CD14-positive monocyte (primary cell): ENCODE data around the gene OR4F6. TPM values are rescaled to one million over a fixed set of nuclear protein-coding genes. Genes with fewer than 3 reads are reported as not detected.

Experiments
- DNase-seq, 3 donors: peaks; one replicate each; pipeline ENCODE4 v3.0.0-alpha.2; 2011 to 2022
- H2AFZ ChIP-seq: 2 replicates; pipeline ENCODE4 v1.6.0; 2012; ENCODE audit warnings: mild to moderate bottlenecking, low read depth, low read length, inconsistent platforms; ENCODE audit not compliant: insufficient read depth, poor library complexity, severe bottlenecking
- H3K27ac ChIP-seq, 2 donors: 1 replicate in 1 of 2; 2 replicates in 1 of 2; pipeline ENCODE4 v1.5.1; 2012 to 2013; ENCODE audit warnings: low read length in 2 of 2, control low read depth in 1 of 2, inconsistent platforms in 1 of 2, low read depth in 1 of 2, mild to moderate bottlenecking in 1 of 2
- H3K27me3 ChIP-seq, 2 donors: one replicate each; pipeline versions ENCODE4 v1.6.0 to v1.6.1; 2011 to 2013; ENCODE audit warnings: low read length in 2 of 2; ENCODE audit not compliant: control insufficient read depth in 2 of 2, insufficient read depth in 2 of 2
- H3K36me3 ChIP-seq, 2 donors: replicated peaks in 1 of 2; 1 replicate in 1 of 2; 2 replicates in 1 of 2; pipeline versions ENCODE4 v1.5.1 to v1.6.1; 2012 to 2013; ENCODE audit warnings: low read length in 2 of 2, control low read depth in 1 of 2, inconsistent platforms in 1 of 2, mild to moderate bottlenecking in 1 of 2; ENCODE audit not compliant: insufficient read depth in 2 of 2, control insufficient read depth in 1 of 2
- H3K4me1 ChIP-seq, 2 donors: 1 replicate in 1 of 2; 2 replicates in 1 of 2; pipeline versions ENCODE4 v1.5.1 to v1.6.1; 2012 to 2013; ENCODE audit warnings: low read length in 2 of 2, control low read depth in 1 of 2, inconsistent platforms in 1 of 2, mild to moderate bottlenecking in 1 of 2, moderate library complexity in 1 of 2; ENCODE audit not compliant: insufficient read depth in 2 of 2, control insufficient read depth in 1 of 2
- H3K4me2 ChIP-seq: replicated peaks from 2 replicates; pipeline ENCODE3; 2012; ENCODE audit warnings: low read length, moderate library complexity, mild to moderate bottlenecking; ENCODE audit not compliant: poor library complexity, severe bottlenecking; ENCODE audit errors: extremely low read depth
- H3K4me3 ChIP-seq, 3 experiments: fragments of 200-600 bp in 1 of 3; sonication (generic) in 1 of 3; replicated peaks in 1 of 3; 1 replicate in 2 of 3; 2 replicates in 1 of 3; pipeline ENCODE4 v1.5.1; 2011 to 2013; ENCODE audit warnings: low read length in 3 of 3, mild to moderate bottlenecking in 3 of 3, control low read depth in 2 of 3, low read depth in 2 of 3, inconsistent platforms in 1 of 3, moderate library complexity in 1 of 3
- H3K79me2 ChIP-seq: 2 replicates; pipeline ENCODE4 v1.6.0; 2012; ENCODE audit warnings: mild to moderate bottlenecking, control low read depth, inconsistent platforms, low read length, moderate library complexity; ENCODE audit not compliant: insufficient read depth
- H3K9ac ChIP-seq: 2 replicates; pipeline ENCODE4 v1.6.0; 2017; ENCODE audit warnings: low read length, mild to moderate bottlenecking; ENCODE audit not compliant: insufficient read depth, poor library complexity, severe bottlenecking
- H3K9me3 ChIP-seq, 2 donors: replicated peaks in 1 of 2; 1 replicate in 1 of 2; 2 replicates in 1 of 2; pipeline versions ENCODE4 v1.5.1 to v1.6.1; 2012 to 2013; ENCODE audit warnings: low read length in 2 of 2, control low read depth in 1 of 2; ENCODE audit not compliant: control insufficient read depth in 1 of 2, insufficient read depth in 1 of 2
- H4K20me1 ChIP-seq: 2 replicates; pipeline ENCODE4 v1.6.0; 2012; ENCODE audit warnings: mild to moderate bottlenecking, low read length, control low read depth, moderate library complexity; ENCODE audit not compliant: insufficient read depth
- H3K27ac Mint-ChIP-seq, 7 donors: one replicate each; pipeline ENCODE4 v1.8.0; 2020; ENCODE audit warnings: mild to moderate bottlenecking in 7 of 7, mixed read lengths in 7 of 7, moderate library complexity in 6 of 7, inconsistent platforms in 2 of 7
- H3K27me3 Mint-ChIP-seq, 3 donors: one replicate each; pipeline ENCODE4 v1.8.0; 2021 to 2022; ENCODE audit warnings: low read depth in 3 of 3, mild to moderate bottlenecking in 3 of 3, mixed read lengths in 3 of 3, moderate library complexity in 3 of 3, inconsistent platforms in 1 of 3
- H3K36me3 Mint-ChIP-seq, 2 donors: one replicate each; pipeline ENCODE4 v1.8.0; 2020; ENCODE audit warnings: mixed read lengths in 2 of 2, inconsistent platforms in 1 of 2, mild to moderate bottlenecking in 1 of 2
- H3K4me1 Mint-ChIP-seq: one replicate; pipeline ENCODE4 v1.8.0; 2020; ENCODE audit warnings: mild to moderate bottlenecking, mixed read lengths
- H3K4me3 Mint-ChIP-seq, 2 donors: one replicate each; pipeline ENCODE4 v1.8.0; 2020; ENCODE audit warnings: mild to moderate bottlenecking in 2 of 2, mixed read lengths in 2 of 2, moderate library complexity in 1 of 2
- H3K9me3 Mint-ChIP-seq, 7 donors: one replicate each; pipeline ENCODE4 v1.8.0; 2020 to 2022; ENCODE audit warnings: mixed read lengths in 7 of 7, mild to moderate bottlenecking in 6 of 7, moderate library complexity in 6 of 7, inconsistent platforms in 2 of 7
- WGBS: methylation state at CpG from one replicate; pipeline ENCODE4 v1.1.5; 2013; ENCODE audit warnings: missing lambda C conversion rate; ENCODE audit not compliant: insufficient coverage; 5-methylcytosine and 5-hydroxymethylcytosine counted together
- intact Hi-C, 2 donors: fragments of 100-400 bp; cut with micrococcal nuclease; formaldehyde crosslinking; loops; one replicate each; pipeline versions ENCODE4 v1.15.0 to v1.15.1; 2023
- polyA plus RNA-seq, 3 donors: library from polyadenylated mRNA; depleted of rRNA in 1 of 3; unstranded in 2 of 3; stranded (reverse) in 1 of 3; fragments of 300-500 nt in 2 of 3; fragments of >200 nt in 1 of 3; fragmentation: Illumina TruSeq in 2 of 3; gene quantifications; 1 replicate in 2 of 3; 2 replicates in 1 of 3; pipeline ENCODE4 v1.2.3, GENCODE V29; 2012 to 2021
- TF ChIP-seq, protein P1 (sequence below): fragments of 200-600 bp; IDR thresholded peaks from one replicate; pipeline ENCODE4 v1.8.0; 2022; ENCODE audit warnings: antibody characterized with exemption, mild to moderate bottlenecking

Gene OR4F6
- polyA plus RNA-seq, 3 donors: not detected

DNA sequence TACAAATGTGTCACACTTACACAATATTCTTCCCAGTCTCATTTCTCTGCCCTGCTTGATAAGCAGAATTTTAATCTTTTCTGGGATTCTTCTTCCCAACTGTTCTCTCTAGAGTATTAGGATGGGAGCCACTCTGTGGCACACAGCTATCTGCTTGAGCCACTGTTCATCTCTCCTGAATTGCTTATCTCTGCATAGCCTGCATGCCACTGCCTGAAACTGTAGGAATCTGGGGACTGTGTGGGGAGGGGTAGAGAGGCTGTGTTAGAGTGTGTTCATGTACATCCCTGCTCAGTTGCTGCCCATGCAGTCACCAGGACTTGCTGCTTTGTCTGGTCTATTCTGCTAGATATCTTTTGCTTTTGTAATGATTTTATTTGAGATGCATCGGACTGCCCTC is 2.3 kb upstream of the OR4F6 start:
- Mint-ChIP-seq H3K27ac (no peak overlapping the region), H3K4me3 (no peak overlapping the region), H3K36me3 (no peaks in the 10 kb centered on the region), H3K4me1 (no peaks in the 10 kb centered on the region), H3K9me3 (peaks cover 0 to 5% (median 0%) of the 10 kb centered on the region in 7 donors), H3K27me3 (peaks cover 2 to 8% (median 4%) of the 10 kb centered on the region in 3 donors)
- Histone ChIP-seq H3K4me3 (no peak overlapping the region), H2AFZ (no peak overlapping the region), H3K27ac (no peak overlapping the region), H3K4me2 (no peak overlapping the region), H3K4me1 (no peaks in the 10 kb centered on the region), H4K20me1 (no peaks in the 10 kb centered on the region), H3K36me3 (no peaks in the 10 kb centered on the region), H3K9me3 (no peaks in the 10 kb centered on the region), H3K79me2 (no peaks in the 10 kb centered on the region), H3K27me3 (no peaks in the 10 kb centered on the region), H3K9ac (no peak overlapping the region)
- WGBS: no CpG with 5 or more reads among the region's 1 CpG
- DNase-seq: no peak
- TF ChIP-seq, protein P1, sequence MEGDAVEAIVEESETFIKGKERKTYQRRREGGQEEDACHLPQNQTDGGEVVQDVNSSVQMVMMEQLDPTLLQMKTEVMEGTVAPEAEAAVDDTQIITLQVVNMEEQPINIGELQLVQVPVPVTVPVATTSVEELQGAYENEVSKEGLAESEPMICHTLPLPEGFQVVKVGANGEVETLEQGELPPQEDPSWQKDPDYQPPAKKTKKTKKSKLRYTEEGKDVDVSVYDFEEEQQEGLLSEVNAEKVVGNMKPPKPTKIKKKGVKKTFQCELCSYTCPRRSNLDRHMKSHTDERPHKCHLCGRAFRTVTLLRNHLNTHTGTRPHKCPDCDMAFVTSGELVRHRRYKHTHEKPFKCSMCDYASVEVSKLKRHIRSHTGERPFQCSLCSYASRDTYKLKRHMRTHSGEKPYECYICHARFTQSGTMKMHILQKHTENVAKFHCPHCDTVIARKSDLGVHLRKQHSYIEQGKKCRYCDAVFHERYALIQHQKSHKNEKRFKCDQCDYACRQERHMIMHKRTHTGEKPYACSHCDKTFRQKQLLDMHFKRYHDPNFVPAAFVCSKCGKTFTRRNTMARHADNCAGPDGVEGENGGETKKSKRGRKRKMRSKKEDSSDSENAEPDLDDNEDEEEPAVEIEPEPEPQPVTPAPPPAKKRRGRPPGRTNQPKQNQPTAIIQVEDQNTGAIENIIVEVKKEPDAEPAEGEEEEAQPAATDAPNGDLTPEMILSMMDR: no peak
- intact Hi-C loops: no loop called here

DNA sequence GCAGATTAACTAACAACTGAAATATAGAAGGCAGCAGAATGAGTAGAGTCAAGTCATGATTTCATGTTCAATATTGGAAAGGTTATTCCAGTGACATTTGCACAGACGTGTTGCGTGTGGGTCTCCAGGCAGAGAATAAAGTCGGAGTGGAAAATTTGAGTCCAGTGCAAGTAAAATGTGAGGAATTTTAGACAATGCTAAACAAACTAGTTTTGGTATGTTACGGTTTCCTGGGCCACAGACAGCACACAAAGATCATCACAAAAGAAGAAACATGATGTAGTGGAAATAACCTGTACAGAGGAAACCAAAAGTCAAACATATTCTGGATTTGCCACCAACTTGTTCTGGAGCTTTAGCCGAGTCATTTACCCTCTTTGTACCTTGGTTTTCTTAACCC is 367 bp downstream of the OR4F6 start:
- no peaks in the 10 kb centered on the region for H3K4me1 ChIP-seq
- DNase-seq: no peak
- H3K79me2 ChIP-seq: no peaks in the 10 kb centered on the region
- H3K27ac ChIP-seq: no peak overlapping the region
- TF ChIP-seq, protein P1: no peak
- H3K36me3 ChIP-seq: no peaks in the 10 kb centered on the region
- Mint-ChIP-seq H3K36me3 (no peaks in the 10 kb centered on the region), H3K27ac (no peak overlapping the region), H3K9me3 (peaks cover 0 to 5% (median 1%) of the 10 kb centered on the region in 7 donors), H3K27me3 (peaks cover 0 to 11% (median 6%) of the 10 kb centered on the region in 3 donors), H3K4me3 (no peak overlapping the region), H3K4me1 (no peaks in the 10 kb centered on the region)
- no peak overlapping the region for H3K4me2 ChIP-seq
- H2AFZ ChIP-seq: no peak overlapping the region
- H3K27me3 ChIP-seq: no peaks in the 10 kb centered on the region
- H3K4me3 ChIP-seq: no peak overlapping the region
- H3K9me3 ChIP-seq: no peaks in the 10 kb centered on the region
- no peaks in the 10 kb centered on the region for H4K20me1 ChIP-seq
- no peak overlapping the region for H3K9ac ChIP-seq
- intact Hi-C loops: no loop called here
- 95% methylated on average over 3 of the region's 5 CpGs for WGBS
